ENCODE measurements around the gene MINK1. TPM values are rescaled to one million over a fixed set of nuclear protein-coding genes. Genes with fewer than 3 reads are reported as not detected.
"Not testable (repeated sequence)": the region's sequence is repeated elsewhere in the genome, so short reads cannot be mapped to it uniquely, and the experiment has no call there.

Gene MINK1
- total RNA-seq, 2 experiments from 2014 or later: 50.8 to 51.5 TPM

DNA sequence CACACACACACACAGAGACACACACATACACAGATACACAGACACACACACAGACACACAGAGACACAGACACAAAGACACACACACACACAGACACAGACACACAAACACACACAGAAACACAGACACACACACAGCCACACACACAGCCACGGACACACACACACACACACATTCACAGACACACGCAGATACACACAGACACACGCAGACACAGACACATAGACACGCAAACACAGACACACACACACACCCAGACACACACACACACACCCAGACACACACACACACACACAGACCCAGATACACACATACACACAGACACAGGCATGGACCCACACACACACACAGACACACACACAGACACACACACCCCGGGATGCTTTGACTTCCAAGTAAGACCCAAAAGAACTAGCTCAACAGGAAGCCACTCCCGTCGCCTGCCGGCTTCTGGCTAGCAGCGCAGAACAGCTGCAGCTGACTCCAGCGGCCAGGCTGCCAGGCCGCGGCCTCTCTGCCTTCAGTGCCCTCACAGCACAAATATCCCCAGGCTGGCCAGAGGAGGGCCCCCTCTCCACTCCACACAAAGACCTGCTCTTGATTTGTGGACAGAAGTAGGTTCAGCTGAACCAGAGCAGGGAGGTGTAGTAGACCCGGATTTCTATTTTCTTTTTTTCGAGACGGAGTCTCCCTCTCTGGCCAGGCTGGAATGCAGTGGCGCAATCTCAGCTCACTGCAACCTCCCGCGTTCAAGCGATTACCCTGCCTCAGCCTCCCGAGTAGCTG lies 75.8 kb downstream of the MINK1 start:
- ChIA-PET POLR2A (interaction anchor here (0.7 to 2.7 kb wide), 9 partner anchors 8 to 205 kb away, joined by 3 to 7 read pairs (median 3); partner anchors contain the start of genes C17orf107, ENO3, PELP1 and RNF167), CTCF (interaction anchor here (0.6 to 2.6 kb wide), 34 partner anchors 9 to 283 kb away, joined by 3 to 24 read pairs (median 4); partner anchors contain the start of genes C17orf107, ENO3, RNF167 and SLC25A11)
- Mint-ChIP-seq H3K27me3 (no peaks in the 10 kb centered on the region), H3K9me3 (no peaks in the 10 kb centered on the region), H3K27ac (no peak overlapping the region), H3K4me1 (ENCODE audit: low read depth) (peaks cover 8% of the 10 kb centered on the region), H3K4me3 (no peak overlapping the region), H3K36me3 (ENCODE audit: low read depth) (no peaks in the 10 kb centered on the region)
- intact Hi-C loops (cut with micrococcal nuclease): loop anchor here (10.0 kb wide), 1 partner anchor 156 kb away; no protein-coding TSS in a partner anchor
- peak; percentile 88 for DNase-seq
- peak; percentile 98 for ATAC-seq
- TF ChIP-seq, protein P1, sequence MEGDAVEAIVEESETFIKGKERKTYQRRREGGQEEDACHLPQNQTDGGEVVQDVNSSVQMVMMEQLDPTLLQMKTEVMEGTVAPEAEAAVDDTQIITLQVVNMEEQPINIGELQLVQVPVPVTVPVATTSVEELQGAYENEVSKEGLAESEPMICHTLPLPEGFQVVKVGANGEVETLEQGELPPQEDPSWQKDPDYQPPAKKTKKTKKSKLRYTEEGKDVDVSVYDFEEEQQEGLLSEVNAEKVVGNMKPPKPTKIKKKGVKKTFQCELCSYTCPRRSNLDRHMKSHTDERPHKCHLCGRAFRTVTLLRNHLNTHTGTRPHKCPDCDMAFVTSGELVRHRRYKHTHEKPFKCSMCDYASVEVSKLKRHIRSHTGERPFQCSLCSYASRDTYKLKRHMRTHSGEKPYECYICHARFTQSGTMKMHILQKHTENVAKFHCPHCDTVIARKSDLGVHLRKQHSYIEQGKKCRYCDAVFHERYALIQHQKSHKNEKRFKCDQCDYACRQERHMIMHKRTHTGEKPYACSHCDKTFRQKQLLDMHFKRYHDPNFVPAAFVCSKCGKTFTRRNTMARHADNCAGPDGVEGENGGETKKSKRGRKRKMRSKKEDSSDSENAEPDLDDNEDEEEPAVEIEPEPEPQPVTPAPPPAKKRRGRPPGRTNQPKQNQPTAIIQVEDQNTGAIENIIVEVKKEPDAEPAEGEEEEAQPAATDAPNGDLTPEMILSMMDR (IDR thresholded peaks at IDR 0.05): peak; percentile 80

DNA sequence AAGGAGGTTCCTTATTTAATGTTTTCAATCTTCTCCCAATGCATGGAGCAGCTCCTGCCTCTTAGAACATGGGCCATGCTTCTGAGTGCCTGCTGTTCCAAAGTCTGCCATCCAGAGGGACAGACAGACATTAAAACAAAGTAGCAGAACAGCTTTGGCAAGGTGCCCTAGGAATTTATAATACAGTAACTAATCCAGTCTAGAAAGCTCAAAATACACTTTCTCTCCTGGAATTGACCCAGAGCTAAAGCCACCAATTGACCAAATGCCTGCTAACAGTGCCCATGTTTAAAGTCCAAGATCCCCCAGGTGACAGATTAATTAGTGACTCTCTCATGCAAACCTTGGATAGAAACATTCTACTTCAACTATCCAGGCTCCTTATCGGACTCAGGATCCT lies 80.9 kb downstream of the MINK1 start:
- Mint-ChIP-seq H3K4me3 (no peak overlapping the region), H3K36me3 (ENCODE audit: low read depth) (no peaks in the 10 kb centered on the region), H3K27ac (no peak overlapping the region), H3K9me3 (no peaks in the 10 kb centered on the region), H3K27me3 (no peaks in the 10 kb centered on the region), H3K4me1 (ENCODE audit: low read depth) (no peaks in the 10 kb centered on the region)
- no peak for DNase-seq
- intact Hi-C loops (cut with micrococcal nuclease): no loop called here
- TF ChIP-seq, protein P1 (IDR thresholded peaks at IDR 0.05): no peak
- no peak for ATAC-seq
- ChIA-PET POLR2A (interaction anchor here (0.8 kb wide), 1 partner anchor 74 kb away, joined by 3 read pairs; the partner anchor contains the start of gene CAMTA2), CTCF (interaction anchor here (1.5 to 3.2 kb wide), 4 partner anchors 11 to 204 kb away, joined by 3 to 19 read pairs (median 5); partner anchors contain the start of genes ARRB2 and CHRNE)

DNA sequence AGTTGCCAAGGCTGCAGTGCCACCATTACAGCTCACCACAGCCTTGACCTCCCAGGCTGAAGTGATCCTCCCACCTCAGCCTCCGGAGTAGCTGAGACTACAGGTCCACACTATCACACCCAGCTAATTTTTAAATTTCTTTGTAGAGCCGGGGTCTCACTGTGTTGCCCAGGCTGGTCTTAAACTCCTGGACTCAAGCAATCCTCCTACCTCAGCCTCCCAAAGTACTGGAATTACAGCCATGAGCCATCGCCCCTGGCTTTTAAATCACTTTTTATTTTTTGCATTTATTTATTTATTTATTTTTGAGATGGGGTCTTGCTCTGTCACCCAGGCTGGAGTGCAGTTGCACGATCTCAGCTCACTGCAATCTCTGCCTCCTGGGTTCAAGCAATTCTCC lies 81.4 kb downstream of the MINK1 start:
- not testable (repeated sequence) for H3K4me3 Mint-ChIP-seq

DNA sequence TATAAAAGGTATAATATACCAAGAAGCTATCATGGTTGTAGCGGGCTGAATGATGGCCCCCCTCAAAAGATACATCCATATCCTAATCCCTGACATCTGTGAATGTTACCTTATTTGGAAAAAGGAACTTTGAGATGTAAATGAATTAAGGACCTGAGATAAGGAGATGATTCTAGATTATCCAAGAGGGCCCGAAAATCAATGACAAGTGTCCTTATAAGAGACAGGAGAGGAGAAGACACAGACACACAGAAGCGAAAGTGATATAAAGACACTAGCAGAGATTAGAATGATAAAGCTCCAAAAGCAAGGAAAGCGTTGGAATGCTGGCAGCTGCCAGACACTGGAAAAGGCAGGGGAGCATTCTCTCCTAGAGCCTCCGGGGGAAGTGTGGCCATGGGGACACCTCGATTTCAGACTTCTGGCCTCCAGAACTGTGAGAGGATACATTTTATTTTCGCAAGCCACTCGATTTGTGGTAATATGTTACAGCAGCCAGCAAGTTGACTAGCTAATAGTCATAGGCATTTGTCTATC lies 86.4 kb downstream of the MINK1 start:
- no peak for ATAC-seq
- H3K4me3 Mint-ChIP-seq: no peak overlapping the region
- TF ChIP-seq, protein P1 (IDR thresholded peaks at IDR 0.05): no peak
- H3K27ac Mint-ChIP-seq: no peak overlapping the region
- POLR2A ChIA-PET: interaction anchor here (1.1 to 3.4 kb wide), 3 partner anchors 19 to 47 kb away, joined by 3 to 19 read pairs (median 3); partner anchors contain the start of genes PFN1, RNF167, SLC25A11 and SPAG7
- DNase-seq: no peak
- no peaks in the 10 kb centered on the region for H3K4me1 Mint-ChIP-seq (ENCODE audit: low read depth)
- intact Hi-C loops (cut with micrococcal nuclease): no loop called here
- H3K9me3 Mint-ChIP-seq: no peaks in the 10 kb centered on the region
- no peaks in the 10 kb centered on the region for H3K36me3 Mint-ChIP-seq (ENCODE audit: low read depth)
- no peaks in the 10 kb centered on the region for H3K27me3 Mint-ChIP-seq
- CTCF ChIA-PET: interaction anchor here (1.6 to 2.1 kb wide), 2 partner anchors 10 to 17 kb away, joined by 7 to 9 read pairs; partner anchors contain the start of gene CHRNE

More for the DNA sequence above, 81.4 kb downstream of the MINK1 start:
- intact Hi-C loops (cut with micrococcal nuclease); ATAC-seq; H3K4me1 Mint-ChIP-seq (ENCODE audit: low read depth); H3K27ac Mint-ChIP-seq; H3K36me3 Mint-ChIP-seq (ENCODE audit: low read depth); DNase-seq; H3K27me3 Mint-ChIP-seq; H3K9me3 Mint-ChIP-seq: not testable (repeated sequence)
- ChIA-PET CTCF (interaction anchor here (1.5 to 3.2 kb wide), 3 partner anchors 11 to 204 kb away, joined by 3 to 19 read pairs (median 4); partner anchors contain the start of genes ARRB2 and CHRNE), POLR2A (interaction anchor here (0.8 kb wide), 1 partner anchor 73 kb away, joined by 3 read pairs; the partner anchor contains the start of gene CAMTA2)

DNA sequence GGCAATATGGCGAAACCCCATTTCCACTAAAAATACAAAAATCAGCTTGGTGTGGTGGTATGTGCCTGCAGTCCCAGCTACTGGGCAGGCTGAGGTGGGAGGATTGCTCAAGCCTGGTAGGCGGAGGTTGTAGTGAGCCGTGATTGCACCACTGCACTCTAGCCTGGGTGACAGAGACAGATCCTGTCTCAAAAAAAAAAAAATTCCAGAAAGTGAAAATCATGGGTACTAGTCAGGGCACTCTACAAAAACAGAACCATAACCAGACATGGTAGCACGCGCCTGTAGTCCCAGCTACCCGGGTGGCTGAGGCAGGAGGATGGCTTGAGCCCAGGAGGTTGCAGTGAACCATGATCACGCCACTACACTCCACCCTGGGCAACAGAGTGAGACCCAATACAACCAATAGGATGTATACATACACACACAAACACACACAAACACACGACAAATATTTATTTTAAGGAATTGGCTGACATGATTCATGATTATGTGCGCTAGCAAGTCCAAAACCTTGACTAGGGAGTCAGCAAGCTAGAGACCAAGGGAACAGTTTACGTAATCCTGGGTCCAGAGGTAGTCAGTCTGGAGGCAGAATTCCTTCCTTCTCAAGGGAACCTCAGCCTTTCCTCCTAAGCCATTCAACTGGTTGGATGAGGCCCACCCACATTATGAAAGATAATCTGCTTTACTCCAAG lies 87.4 kb downstream of the MINK1 start:
- no peak overlapping the region for H3K27ac Mint-ChIP-seq
- no peaks in the 10 kb centered on the region for H3K4me1 Mint-ChIP-seq (ENCODE audit: low read depth)
- DNase-seq: no peak
- POLR2A ChIA-PET: interaction anchor here (1.1 to 3.4 kb wide), 2 partner anchors 18 to 46 kb away, joined by 3 to 19 read pairs; partner anchors contain the start of genes RNF167, SLC25A11 and SPAG7
- H3K36me3 Mint-ChIP-seq (ENCODE audit: low read depth): no peaks in the 10 kb centered on the region
- no peak overlapping the region for H3K4me3 Mint-ChIP-seq
- H3K27me3 Mint-ChIP-seq: no peaks in the 10 kb centered on the region
- no peaks in the 10 kb centered on the region for H3K9me3 Mint-ChIP-seq
- no peak for ATAC-seq
- intact Hi-C loops (cut with micrococcal nuclease): no loop called here
- CTCF ChIA-PET: interaction anchor here (1.6 to 2.1 kb wide), 2 partner anchors 11 to 17 kb away, joined by 7 to 9 read pairs; partner anchors contain the start of gene CHRNE
- TF ChIP-seq, protein P1 (IDR thresholded peaks at IDR 0.05): no peak
